HL-60 (cell line): ENCODE data around the gene IQSEC3.

Experiments
- POLR2AphosphoS5 ChIP-seq: IDR thresholded peaks from 2 replicates; pipeline ENCODE4 v1.6.1; 2012; ENCODE audit warnings: low read depth
- TF ChIP-seq, protein P1 (sequence below): IDR thresholded peaks from one replicate; pipeline ENCODE4 v1.5.1; 2011; ENCODE audit warnings: low read length, control low read depth, inconsistent platforms; ENCODE audit not compliant: insufficient read depth

DNA sequence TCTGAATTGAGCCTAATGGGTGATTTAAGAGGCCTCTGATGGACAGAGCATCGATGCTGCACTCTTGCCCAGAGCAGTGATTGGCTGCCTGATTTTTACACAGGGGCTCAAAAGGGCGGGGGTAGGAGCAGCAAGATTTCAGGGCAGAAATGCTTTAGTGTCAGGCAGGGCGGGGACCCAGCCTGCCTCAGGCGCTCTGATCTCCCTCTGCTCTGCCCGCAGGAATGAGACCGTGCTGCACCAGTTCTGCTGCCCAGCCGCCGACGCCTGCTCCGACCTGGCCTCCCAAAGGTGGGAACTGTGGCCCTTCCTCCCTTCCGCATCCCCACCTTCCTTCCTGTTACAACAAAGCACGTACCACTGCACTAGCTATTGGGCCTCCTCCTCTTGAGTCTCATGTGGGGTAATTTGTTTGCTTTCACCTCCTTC, 32.4 kb downstream of the IQSEC3 start:
- TF ChIP-seq, protein P1, sequence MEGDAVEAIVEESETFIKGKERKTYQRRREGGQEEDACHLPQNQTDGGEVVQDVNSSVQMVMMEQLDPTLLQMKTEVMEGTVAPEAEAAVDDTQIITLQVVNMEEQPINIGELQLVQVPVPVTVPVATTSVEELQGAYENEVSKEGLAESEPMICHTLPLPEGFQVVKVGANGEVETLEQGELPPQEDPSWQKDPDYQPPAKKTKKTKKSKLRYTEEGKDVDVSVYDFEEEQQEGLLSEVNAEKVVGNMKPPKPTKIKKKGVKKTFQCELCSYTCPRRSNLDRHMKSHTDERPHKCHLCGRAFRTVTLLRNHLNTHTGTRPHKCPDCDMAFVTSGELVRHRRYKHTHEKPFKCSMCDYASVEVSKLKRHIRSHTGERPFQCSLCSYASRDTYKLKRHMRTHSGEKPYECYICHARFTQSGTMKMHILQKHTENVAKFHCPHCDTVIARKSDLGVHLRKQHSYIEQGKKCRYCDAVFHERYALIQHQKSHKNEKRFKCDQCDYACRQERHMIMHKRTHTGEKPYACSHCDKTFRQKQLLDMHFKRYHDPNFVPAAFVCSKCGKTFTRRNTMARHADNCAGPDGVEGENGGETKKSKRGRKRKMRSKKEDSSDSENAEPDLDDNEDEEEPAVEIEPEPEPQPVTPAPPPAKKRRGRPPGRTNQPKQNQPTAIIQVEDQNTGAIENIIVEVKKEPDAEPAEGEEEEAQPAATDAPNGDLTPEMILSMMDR: no peak
- TF ChIP-seq POLR2AphosphoS5: no peak
